IPS DF 4.7 (cell line): Measurements from ENCODE around the gene GPHN.
"Not testable (repeated sequence)": the region's sequence is repeated elsewhere in the genome, so short reads cannot be mapped to it uniquely, and the experiment has no call there.

Experiments used
- DNase-seq: peaks from one replicate; pipeline ENCODE4 v3.0.0-alpha.2; 2013; ENCODE audit warnings: low spot score; ENCODE audit errors: extremely low read depth

Gene GPHN

GRCh38 chr14:66651536-66652220 is 143.7 kb downstream of the GPHN start:
- DNase-seq = no peak

- no peak for DNase-seq
Measured at GRCh38 chr14:66652525-66653106, 144.7 kb downstream of the GPHN start.

DNA sequence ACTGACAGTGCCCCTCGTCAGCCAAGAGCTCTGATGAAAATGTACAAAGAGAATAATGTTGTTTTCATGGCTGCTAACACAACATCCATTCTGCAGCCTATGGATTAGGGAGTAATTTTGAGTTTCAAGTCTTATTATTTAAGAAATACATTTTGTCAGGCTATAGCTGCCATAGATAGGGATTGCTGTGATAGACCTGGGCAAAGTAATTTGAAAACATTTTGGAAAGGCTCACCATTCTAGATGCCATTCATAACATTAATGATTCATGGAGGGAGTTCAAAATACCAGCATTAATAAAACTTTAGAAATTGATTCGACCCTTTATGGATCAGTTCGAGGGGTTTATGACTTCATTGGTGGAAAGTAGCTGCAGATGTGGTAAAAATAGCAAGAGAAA is 149.8 kb downstream of the GPHN start:
- no peak for DNase-seq

GRCh38 chr14:66662374-66662773 is 154.4 kb downstream of the GPHN start:
- no peak for DNase-seq

DNA sequence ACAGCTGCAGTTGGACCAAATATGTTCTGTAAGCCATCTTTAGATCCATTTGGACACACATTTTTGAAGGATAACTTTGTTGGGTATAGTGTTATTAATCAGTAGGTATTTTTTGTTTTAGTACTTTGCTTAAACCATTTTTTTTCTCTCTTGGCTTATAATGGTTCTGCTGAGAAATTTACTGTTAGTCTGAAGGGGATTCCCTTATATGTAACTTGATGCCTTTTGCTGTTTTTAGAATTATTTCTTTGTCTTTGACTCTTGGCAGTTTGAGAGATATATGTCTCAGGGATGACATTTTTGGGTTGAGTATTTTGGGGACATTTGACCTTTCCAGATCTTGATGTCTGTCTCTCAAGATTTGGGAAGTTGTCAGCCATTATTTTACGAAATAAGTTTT is 169.8 kb downstream of the GPHN start:
- DNase-seq = no peak

DNA sequence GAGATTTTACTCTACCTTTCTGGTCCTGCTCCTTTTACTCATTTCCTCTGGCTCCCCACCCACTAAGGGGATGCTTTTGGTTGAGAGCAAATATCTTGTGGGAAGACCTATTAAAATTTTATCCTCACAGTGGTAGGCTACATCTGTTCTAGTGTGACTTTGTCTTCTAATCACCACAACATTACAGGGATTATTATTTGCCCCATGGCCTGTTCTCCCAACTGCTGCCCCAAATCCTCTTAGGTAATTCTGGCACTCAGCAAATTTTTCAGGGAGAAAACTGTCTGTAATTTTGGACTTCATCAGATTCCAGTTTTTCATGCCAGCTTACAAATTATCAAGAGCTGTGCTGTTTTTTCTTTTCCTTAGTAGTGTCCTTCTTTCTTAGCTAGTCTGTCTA is 172.3 kb downstream of the GPHN start:
- no peak for DNase-seq

DNA sequence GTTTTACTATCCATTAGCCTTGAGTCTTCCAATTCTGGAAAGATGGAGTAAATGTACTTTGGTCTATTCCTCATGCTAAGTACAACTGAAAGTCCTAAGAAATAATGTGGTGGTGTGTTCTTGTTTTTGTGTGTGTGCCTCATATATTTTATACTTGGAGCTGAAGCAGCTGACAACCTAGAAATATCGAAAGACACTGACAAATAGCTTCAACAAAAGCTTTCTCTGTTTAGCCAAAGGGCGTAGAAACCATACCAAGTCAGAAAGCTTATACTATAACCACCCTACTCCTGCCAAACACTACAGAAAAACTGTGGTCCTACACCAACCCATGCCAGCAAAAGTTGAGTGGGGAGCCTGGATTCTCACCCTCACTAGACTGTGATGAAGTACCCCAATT is 188.4 kb downstream of the GPHN start:
- no peak for DNase-seq

GRCh38 chr14:66698503-66698902 is 190.6 kb downstream of the GPHN start:
- DNase-seq = no peak

DNA sequence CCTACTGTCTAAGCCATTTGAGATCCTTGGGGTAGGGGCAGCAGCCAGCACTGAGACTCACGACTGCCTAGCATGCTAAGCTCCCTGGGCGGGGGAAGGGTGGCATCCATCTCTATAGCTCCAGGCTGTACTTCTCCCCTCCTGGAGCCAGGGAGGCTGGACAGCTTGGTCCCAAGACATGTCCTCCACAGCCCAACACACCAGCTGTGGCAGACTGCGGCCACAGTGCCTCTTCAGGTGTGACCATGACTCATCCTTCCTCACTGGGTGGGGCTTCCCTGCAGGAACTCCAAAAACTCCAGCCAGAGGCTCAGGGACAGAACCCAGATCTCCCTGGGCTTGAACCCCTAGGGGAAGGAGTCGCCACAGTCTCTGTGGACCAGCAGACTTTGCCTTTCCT is 193.9 kb downstream of the GPHN start:
- no peak for DNase-seq

DNA sequence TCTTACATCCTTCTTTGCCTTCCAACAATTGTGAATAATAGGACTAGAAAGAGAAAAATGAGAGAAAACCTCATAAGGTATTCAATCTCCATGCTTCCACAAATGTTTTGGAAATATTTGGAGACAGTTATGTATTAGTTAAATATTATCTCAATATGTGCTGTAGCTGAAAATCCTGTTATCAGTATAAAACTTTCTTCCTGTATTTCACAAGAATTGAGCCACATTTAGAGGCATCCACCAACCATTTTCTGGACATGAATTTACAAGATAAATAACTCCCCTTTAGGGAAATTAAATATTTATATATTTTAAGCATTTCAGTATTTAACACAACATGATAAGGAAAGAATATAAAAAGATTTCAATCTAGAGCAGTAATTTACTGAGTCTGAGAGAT is 200.3 kb downstream of the GPHN start:
- no peak for DNase-seq

DNA sequence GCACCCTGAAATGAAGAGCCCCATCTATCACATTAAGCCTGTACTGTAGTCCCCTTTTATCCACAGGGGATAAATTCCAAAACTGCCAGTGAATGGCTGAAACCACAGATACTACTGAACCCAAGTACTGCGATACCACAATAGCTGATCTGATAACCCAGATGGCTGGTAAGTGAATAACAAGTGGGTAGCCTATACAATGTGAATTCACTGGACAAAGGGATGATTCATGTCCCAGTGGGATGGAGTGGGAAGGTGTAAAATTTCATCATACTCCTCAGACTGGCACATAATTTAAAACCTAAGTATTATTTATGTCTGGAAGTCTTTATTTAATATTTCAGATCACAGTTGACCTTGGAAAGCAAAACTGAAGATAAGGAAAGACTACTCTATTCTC is 201.3 kb downstream of the GPHN start:
- DNase-seq = no peak

- not testable (repeated sequence) for DNase-seq
Measured at GRCh38 chr14:66714291-66714690, 206.3 kb downstream of the GPHN start.

DNA sequence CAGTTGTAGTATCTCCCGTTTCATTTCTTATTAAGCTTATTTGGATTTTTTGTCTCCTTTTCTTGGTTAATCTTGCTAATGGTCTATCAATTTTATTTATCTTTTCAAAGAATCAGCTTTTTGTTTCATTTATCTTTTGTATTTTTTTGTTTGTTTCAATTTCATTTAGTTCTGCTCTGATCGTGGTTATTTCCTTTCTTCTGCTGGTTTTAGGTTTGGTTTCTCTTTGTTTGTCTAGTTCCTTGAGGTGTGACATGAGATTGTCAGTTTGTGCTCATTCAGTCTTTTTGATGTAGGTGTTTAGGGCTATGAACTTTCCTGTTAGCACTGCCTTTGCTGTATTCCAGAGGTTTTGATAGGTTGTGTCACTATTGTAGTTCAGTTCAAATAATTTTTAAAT is 207.4 kb downstream of the GPHN start:
- DNase-seq = not testable (repeated sequence)

DNA sequence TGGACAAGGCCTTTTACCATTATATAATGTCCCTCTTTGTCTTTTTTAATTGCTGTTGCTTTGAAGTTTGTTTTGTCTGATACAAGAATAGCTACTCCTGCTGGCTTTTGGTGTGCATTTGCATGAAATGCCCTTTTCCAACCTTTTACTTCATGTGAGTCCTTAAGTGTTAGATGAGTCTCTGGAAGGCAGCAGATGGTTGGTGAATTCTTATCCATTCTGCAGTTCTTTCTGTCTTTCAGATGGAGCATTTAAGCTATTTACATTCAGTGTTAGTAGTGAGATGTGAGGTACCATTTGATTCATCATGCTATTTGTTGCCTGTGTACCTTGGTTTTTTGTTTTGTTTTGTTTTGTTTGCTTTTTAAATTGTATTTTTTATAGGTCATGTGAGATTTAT is 208.3 kb downstream of the GPHN start:
- DNase-seq = no peak

DNA sequence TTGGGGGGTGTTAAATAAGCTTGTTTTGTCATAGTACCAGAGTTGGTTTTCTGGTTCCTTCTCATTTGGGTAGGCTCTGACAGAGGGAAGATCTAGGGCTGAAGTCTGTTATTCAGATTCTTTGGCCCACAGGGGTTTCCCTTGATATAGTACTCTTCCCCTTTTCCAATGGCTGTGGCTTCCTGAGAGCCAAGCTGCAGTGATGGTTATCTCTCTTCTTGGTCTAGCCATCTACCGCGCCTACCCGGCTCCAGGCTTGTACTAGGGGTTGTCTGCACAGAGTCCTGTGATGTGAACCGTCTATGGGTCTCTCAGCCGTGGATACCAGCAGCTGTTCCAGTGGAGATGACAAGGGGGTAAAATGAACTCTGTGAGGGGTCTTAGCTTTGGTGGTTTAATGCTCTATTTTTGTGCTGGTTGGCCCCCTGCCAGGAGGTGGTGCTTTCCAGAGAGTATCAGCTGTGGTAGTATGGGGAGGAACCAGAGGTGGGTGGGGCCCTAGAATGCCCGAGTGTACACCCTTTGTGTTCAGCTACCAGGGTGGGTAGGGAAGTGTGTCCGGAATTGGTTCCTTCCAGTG is 209.7 kb downstream of the GPHN start:
- no peak for DNase-seq

GRCh38 chr14:66724996-66725395 is 217.0 kb downstream of the GPHN start:
- no peak for DNase-seq

GRCh38 chr14:66731298-66731697 is 223.4 kb downstream of the GPHN start:
- DNase-seq = not testable (repeated sequence)

GRCh38 chr14:66735853-66736252 is 227.9 kb downstream of the GPHN start:
- DNase-seq = no peak

GRCh38 chr14:66739826-66740225 is 231.9 kb downstream of the GPHN start:
- DNase-seq = no peak

DNA sequence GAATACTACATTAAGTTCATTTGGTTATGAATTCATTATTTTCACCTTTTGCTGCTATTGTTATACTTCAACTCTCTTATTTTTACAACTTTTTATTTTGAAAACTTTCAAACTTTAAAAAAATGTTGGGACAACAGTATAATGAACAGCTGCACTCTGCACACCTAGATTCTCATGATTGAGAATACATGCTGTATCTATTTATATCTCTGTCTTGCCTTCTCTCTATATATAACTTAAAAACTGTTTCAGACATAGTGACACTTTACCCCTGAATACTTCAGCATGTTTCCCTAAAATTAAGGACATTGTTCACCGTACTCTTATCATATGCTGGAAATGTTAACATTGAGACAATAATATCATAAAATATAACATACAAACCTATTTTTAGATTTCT is 237.1 kb downstream of the GPHN start:
- DNase-seq = no peak

DNA sequence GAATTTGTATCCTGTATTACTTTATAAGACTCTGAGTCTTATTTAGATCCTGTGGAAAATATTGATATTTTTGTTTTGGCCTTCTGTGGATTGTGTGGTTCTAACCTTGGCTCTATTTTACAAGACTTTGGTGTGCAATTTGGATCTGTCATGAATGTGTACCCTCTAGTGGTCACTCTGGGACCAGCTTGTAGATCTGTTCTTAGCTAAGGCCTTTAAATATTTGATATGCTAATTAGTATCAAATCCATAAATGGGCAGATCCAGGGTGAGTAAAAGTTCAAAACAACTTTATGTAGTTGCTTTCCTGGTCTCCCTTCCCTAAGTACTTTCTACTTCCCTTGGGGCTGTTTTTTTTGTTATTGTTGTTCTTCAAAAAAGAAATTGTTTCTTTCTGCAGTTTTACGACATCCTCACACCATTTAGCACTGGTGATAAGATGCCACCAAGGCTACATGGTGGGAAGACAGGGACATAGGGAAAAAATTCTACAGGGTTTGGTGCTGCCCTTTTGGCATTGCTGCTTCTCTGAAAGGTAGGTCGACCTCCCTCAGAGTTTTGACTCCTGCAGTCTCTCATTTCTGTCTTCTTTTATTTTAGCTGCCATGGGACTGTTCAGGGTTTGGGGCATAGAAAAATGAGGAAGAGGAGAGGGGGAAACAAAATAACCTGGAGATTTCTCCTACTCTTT is 238.5 kb downstream of the GPHN start:
- DNase-seq = no peak

DNA sequence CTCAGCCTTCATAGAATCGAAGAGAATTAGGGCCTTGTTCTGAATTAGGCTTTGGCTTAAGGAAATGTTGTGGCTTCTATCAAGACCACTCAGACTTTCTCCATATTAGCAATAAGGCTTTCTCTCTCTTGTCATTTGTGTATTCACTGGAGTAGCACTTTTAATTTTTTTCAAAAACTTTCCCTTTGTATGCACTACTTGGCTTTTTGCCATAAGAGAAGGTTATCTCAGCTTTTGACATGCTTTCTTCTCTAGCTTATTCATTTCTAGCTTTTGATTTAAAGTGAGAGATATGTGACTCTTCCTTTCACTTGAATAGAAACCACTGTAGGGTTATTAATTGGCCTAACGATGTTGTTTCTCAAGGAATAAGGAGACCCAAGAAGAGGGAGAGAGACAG is 244.2 kb downstream of the GPHN start:
- DNase-seq = no peak
